Activated naive CD8-positive, alpha-beta T cell treated with anti-CD3 and anti-CD28 coated beads, Interleukin-2, amount 50 U/mL, for 16 hours (primary cell): ENCODE results near the gene MMP3.

ENCODE experiments used
- DNase-seq: peaks from one replicate; pipeline ENCODE4 v3.0.0-alpha.2; 2020; ENCODE audit warnings: low read depth, low spot score

MMP3 gene

GRCh38 chr11:102832612-102833011 lies 10.8 kb downstream of the MMP3 start:
- DNase-seq: no peak

DNA sequence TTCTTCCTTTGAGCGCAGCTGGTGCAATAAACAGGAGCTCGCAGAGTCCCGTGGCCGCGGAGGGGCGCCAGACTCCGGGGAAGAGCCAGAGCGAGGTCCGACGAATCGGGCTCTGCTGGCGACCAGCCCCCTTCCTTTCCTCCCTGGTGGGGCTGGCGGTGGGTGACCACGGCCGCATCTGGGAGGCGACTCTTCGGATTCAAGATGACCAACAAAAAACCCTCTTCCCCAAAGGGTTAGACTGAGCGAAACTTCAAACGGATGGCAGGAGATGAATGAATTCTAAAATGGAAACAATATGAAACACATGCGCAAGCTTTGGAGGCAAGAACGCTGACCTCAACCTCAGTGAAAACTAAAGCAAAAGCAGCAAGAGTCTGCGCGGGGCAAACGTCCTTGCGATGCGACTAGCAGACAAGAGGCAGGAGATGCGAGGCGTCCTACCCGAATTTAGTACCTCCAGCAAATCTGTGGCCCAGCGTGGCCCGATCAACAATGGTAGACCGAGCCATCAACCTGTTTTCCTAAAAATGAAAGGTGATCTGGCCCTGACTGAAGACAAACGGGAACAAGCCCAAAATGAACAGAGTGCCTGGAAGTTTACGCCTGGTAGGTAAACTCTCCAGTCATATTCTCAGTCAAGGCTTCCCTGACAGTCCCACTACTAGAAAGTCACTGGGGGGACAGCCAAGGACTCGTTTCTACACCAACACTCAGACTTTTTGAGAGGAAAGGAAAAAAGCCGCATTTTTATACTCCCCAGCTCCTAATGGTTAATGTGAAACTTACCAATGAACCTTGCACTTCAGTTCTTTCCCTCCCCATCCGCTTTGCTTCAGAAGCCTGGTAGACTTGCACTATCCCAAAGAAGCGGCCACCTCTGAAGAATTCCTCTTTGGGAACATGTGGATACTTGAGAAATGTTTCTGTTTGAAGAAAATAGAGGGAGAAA lies 11.6 kb downstream of the MMP3 start:
- DNase-seq: no peak

DNA sequence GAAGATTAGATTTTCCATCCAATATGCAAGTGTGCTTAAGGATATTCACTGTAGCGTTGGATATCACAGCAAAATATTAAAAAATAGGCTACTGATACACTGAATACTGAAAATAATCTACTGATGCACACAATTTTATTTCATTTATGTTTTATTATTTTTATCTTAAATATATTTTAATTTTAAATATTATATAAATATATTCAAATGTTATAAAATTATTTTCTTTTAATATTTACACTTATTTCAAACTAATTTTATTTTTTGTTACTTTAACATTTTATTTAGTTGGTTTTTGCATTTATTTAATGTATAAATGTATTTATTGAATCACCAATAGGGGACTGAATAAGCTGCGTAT lies 12.3 kb downstream of the MMP3 start:
- no peak for DNase-seq

GRCh38 chr11:102830001-102830727 lies 13.2 kb downstream of the MMP3 start:
- no peak for DNase-seq

GRCh38 chr11:102829316-102830000 lies 14.0 kb downstream of the MMP3 start:
- DNase-seq: no peak

GRCh38 chr11:102824556-102824955 lies 18.9 kb downstream of the MMP3 start:
- no peak for DNase-seq

GRCh38 chr11:102819491-102819890 lies 23.9 kb downstream of the MMP3 start:
- no peak for DNase-seq

GRCh38 chr11:102813484-102813883 lies 29.9 kb downstream of the MMP3 start:
- DNase-seq: no peak

- no peak for DNase-seq
These were observed 31.2 kb downstream of the MMP3 start for GRCh38 chr11:102812188-102812587.

DNA sequence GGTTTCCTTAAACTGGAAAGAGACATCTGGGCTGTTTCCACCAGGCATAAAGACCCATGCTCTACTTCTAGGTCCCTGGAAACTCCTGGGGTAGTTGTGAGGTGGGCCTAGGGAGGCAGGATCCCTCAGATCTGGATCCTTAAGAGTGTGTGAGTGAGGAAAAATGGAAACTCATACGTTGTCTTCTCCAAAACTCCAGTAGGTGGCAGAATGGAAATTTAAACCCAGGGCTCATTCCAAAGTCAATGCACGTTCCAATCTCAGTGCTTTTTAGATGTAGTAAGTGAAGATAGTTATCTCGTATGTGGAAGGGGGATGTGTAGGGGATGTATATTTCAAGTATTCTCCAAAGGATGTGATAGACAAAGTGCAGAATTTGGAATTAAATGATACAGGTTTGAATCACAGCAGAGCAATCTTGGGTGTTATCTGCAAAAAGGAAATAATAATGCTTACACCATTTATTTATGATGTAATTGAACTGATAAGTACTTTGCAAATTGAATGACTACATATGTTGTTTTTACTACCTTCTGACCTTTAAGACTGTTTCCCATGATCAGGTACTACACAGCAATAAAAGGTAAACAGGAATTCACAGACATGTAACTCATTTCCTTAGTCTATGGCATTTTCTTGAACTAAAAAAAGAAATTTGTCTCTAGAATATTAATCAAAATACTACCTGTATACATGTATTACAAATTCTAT lies 32.3 kb downstream of the MMP3 start:
- DNase-seq: no peak

- DNase-seq: no peak
These were observed 33.4 kb downstream of the MMP3 start for GRCh38 chr11:102809971-102810370.

DNA sequence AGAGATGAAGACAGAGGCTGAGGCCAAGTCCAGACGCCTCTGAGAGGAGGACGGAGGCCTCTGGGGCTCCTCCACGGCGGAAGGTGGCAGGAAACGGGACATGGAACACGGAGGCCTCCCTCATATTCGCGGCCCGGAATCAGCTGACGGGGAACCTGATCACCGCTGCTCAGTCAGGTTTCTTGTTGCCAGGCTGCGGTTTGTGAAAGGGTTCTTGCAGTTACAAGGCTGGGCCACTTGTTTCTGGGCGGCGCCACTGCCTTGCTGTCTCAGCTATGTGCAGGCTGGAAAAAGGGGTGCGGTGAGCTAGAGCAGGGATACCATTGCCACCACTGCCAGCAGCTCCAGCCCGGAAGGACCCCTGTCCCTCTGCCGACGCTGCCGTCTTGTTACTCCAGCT lies 35.5 kb downstream of the MMP3 start:
- no peak for DNase-seq

- no peak for DNase-seq
These were observed 37.1 kb downstream of the MMP3 start for GRCh38 chr11:102806296-102806695.

GRCh38 chr11:102802341-102802740 lies 41.1 kb downstream of the MMP3 start:
- no peak for DNase-seq

DNA sequence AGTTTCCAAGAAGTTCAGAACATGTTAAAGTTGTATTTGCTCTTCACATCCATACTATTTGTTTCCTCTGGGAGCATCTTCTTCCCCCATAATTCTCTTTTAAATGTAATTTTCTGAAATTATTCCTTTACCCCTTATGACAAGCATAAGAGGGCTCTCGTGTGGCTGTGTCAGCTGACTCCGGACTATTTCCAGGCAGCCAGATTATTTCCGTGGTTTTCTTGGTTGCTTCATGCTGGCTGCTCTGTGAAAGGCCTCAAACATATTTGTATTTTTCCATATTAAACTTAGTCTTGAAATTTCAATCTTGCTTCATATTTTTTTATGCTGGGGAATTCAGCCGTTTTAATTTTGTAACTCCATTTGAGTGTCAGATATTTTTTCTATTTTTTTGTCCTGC lies 42.6 kb downstream of the MMP3 start:
- DNase-seq: no peak

- no peak for DNase-seq
These were observed 43.6 kb downstream of the MMP3 start for GRCh38 chr11:102799681-102800340.

GRCh38 chr11:102798012-102798746 lies 45.2 kb downstream of the MMP3 start, which contains the start of gene MMP1:
Gene MMP1, minus strand, starts transcription at chr11:102798160. Its CDS starts 68 bp downstream, at chr11:102798092.
- DNase-seq: no peak

- DNase-seq: no peak
These were observed 49.0 kb downstream of the MMP3 start for GRCh38 chr11:102794382-102794781.

DNA sequence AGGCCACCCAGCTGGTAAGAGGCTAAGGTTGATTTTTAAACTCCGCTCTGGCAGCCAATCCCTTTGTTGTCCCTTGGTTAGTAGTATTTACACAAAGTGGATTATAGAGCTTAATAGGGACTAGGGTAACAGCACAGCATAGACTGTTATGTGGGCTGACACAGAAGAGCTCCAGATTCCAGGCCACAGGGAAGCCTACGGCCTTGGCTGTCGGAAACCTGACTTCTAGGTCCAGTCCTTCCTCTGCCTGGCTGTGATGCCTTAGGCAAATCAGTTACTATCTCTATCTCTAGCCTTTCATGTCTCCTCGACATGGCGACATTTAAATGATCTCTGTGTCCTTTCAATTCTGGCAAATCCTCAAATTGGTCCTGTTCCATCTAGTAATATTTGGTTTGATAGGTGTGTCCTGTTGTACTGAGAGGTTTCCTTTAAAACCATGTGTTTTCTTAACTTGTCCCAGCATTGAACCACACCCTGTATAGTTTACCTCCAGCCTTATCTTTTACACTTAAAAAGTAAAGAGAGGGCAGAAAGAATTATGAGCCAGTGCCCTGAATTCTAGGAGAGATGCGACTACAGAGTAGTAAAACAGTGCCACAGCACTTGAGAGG lies 49.6 kb downstream of the MMP3 start:
- no peak for DNase-seq

GRCh38 chr11:102792604-102793003 lies 50.8 kb downstream of the MMP3 start:
- no peak for DNase-seq
